OCI-LY7 (cell line): Measurements from ENCODE around the gene RBM20. TPM values are rescaled to one million over a fixed set of nuclear protein-coding genes. Genes with fewer than 3 reads are reported as not detected.

Experiments used
- BruUV-seq: library from RNA; stranded (reverse); fragments of 400-500 nt; replicated peaks from 2 replicates; lab custom pipeline; 2021; lab: Mats Ljungman, UMichigan
- CTCF ChIA-PET: fragments of 300-600 bp; sonication (Branson Sonifier 250); formaldehyde crosslinking; loops from one replicate; lab custom pipeline; 2022; ENCODE audit warnings: antibody characterized with exemption; ENCODE audit not compliant: unreplicated experiment; lab: Charles Lee
- POLR2A ChIA-PET: fragments of 300-600 bp; sonication (Branson Sonifier 250); formaldehyde crosslinking; loops from one replicate; lab custom pipeline; 2022; ENCODE audit warnings: antibody characterized with exemption; lab: Charles Lee
- DNase-seq: peaks from one replicate; pipeline ENCODE4 v3.0.0-alpha.2; 2015; ENCODE audit warnings: low spot score
- H2AFZ ChIP-seq: fragments of 200-600 bp; sonication (generic), shearing (Covaris generic); 2 replicates; pipeline ENCODE4 v1.6.1; 2014; ENCODE audit warnings: mild to moderate bottlenecking, antibody characterized with exemption, low read length, moderate library complexity
- H3K27ac ChIP-seq: fragments of 200-600 bp; sonication (generic); 2 replicates; pipeline ENCODE4 v1.5.1; 2014; ENCODE audit warnings: mixed run types, low read depth, mild to moderate bottlenecking, moderate library complexity, low read length, inconsistent platforms; ENCODE audit not compliant: poor library complexity, severe bottlenecking
- H3K36me3 ChIP-seq: fragments of 200-600 bp; sonication (generic); 2 replicates; pipeline ENCODE4 v1.6.1; 2014; ENCODE audit warnings: mild to moderate bottlenecking, antibody characterized with exemption, low read length, moderate library complexity, mixed read lengths; ENCODE audit not compliant: insufficient read depth
- H3K4me1 ChIP-seq: fragments of 200-600 bp; sonication (generic); 2 replicates; pipeline ENCODE4 v1.5.1; 2014; ENCODE audit warnings: mild to moderate bottlenecking, low read length; ENCODE audit not compliant: insufficient read depth, poor library complexity, severe bottlenecking
- H3K4me2 ChIP-seq: fragments of 200-600 bp; sonication (generic); 2 replicates; pipeline ENCODE4 v1.6.1; 2014; ENCODE audit warnings: mild to moderate bottlenecking, low read length
- H3K4me3 ChIP-seq: fragments of 200-600 bp; sonication (generic); 2 replicates; pipeline ENCODE4 v1.5.1; 2014; ENCODE audit warnings: mild to moderate bottlenecking, low read depth, low read length; ENCODE audit not compliant: poor library complexity, severe bottlenecking
- H3K79me2 ChIP-seq: fragments of 200-600 bp; sonication (generic); 2 replicates; pipeline ENCODE4 v1.6.1; 2016; ENCODE audit warnings: low read depth, mild to moderate bottlenecking, low read length, moderate library complexity, mixed read lengths; ENCODE audit not compliant: insufficient read depth
- H3K9me2 ChIP-seq: fragments of 200-600 bp; sonication (generic); 2 replicates; pipeline ENCODE4 v1.6.1; 2016; ENCODE audit warnings: mild to moderate bottlenecking, low read length, mixed read lengths; ENCODE audit not compliant: insufficient read depth
- H3K9me3 ChIP-seq: fragments of 200-600 bp; sonication (generic); 2 replicates; pipeline ENCODE4 v1.6.1; 2014; ENCODE audit warnings: mild to moderate bottlenecking, mixed run types, low read length, mixed read lengths
- H4K20me1 ChIP-seq: fragments of 200-600 bp; sonication (generic); 2 replicates; pipeline ENCODE4 v1.6.1; 2014; ENCODE audit warnings: mild to moderate bottlenecking, antibody characterized with exemption, low read length, moderate library complexity, mixed read lengths; ENCODE audit not compliant: insufficient read depth
- EZH2phosphoT487 ChIP-seq: fragments of 200-600 bp; sonication (generic); IDR thresholded peaks from 2 replicates; pipeline ENCODE4 v1.6.1; 2018; ENCODE audit warnings: low read depth, borderline replicate concordance, mild to moderate bottlenecking, mixed run types, antibody characterized with exemption, low read length, moderate library complexity, mixed read lengths
- intact Hi-C: fragments of 100-400 bp; cut with micrococcal nuclease; formaldehyde crosslinking; loops from one replicate; pipeline ENCODE4 v1.10.0; 2022; ENCODE audit not compliant: unreplicated experiment
- total RNA-seq, 2 experiments: library from RNA; depleted of rRNA in 1 of 2; stranded (reverse); fragments of >200 nt in 1 of 2; shearing (Covaris generic) in 1 of 2; gene quantifications; 2 replicates each; pipeline ENCODE4 v1.2.3, GENCODE V29; 2014 to 2022
- TF ChIP-seq, protein P1 (sequence below): fragments of 200-600 bp; sonication (generic); conservative IDR thresholded peaks from 2 replicates; pipeline ENCODE4 v1.5.1; 2014; ENCODE audit warnings: mild to moderate bottlenecking, antibody characterized with exemption, low read length, moderate library complexity, mixed read lengths

Gene RBM20
- total RNA-seq, 2 experiments from 2014 or later: 0.35 to 1.0 TPM

DNA sequence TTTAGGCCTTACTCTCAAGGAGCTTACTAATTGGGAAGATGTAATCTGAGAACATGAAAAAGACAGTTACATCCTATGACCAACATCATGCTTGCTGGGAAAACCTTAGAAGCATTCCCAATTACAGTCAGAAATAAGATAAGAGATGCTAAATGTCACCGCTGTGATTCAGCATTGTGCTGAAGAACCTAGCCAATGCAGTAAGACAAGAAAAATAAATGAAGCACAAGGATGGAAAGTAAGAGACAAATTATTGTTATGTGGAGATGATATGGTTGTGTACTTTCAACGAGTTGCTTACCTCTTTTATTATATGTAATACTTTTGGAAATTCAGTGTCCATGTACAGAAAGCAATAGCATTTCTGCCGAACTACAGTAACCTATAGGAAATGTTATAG, 104.8 kb downstream of the RBM20 start:
- POLR2A ChIA-PET: interaction anchor here (0.6 to 1.1 kb wide), 3 partner anchors 53 to 413 kb away, joined by 3 to 4 read pairs (median 3); no protein-coding TSS in a partner anchor
- Histone ChIP-seq H3K4me2 (no peak overlapping the region), H3K36me3 (no peaks in the 10 kb centered on the region; the same call in 1 of the 2 replicates), H2AFZ (no peak overlapping the region), H4K20me1 (no peaks in the 10 kb centered on the region), H3K4me3 (no peak overlapping the region), H3K9me2 (no peaks in the 10 kb centered on the region), H3K9me3 (peaks cover 8% of the 10 kb centered on the region), H3K27ac (no peak overlapping the region), H3K79me2 (no peaks in the 10 kb centered on the region), H3K4me1 (peaks cover 35% of the 10 kb centered on the region)
- no TSS peak for BruUV-seq
- no peak for TF ChIP-seq EZH2phosphoT487
- TF ChIP-seq, protein P1, sequence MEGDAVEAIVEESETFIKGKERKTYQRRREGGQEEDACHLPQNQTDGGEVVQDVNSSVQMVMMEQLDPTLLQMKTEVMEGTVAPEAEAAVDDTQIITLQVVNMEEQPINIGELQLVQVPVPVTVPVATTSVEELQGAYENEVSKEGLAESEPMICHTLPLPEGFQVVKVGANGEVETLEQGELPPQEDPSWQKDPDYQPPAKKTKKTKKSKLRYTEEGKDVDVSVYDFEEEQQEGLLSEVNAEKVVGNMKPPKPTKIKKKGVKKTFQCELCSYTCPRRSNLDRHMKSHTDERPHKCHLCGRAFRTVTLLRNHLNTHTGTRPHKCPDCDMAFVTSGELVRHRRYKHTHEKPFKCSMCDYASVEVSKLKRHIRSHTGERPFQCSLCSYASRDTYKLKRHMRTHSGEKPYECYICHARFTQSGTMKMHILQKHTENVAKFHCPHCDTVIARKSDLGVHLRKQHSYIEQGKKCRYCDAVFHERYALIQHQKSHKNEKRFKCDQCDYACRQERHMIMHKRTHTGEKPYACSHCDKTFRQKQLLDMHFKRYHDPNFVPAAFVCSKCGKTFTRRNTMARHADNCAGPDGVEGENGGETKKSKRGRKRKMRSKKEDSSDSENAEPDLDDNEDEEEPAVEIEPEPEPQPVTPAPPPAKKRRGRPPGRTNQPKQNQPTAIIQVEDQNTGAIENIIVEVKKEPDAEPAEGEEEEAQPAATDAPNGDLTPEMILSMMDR: no peak
- CTCF ChIA-PET: no interaction called here
- intact Hi-C loops: loop anchor here (10.0 kb wide), 1 partner anchor 276 kb away; no protein-coding TSS in a partner anchor
- DNase-seq: no peak

DNA sequence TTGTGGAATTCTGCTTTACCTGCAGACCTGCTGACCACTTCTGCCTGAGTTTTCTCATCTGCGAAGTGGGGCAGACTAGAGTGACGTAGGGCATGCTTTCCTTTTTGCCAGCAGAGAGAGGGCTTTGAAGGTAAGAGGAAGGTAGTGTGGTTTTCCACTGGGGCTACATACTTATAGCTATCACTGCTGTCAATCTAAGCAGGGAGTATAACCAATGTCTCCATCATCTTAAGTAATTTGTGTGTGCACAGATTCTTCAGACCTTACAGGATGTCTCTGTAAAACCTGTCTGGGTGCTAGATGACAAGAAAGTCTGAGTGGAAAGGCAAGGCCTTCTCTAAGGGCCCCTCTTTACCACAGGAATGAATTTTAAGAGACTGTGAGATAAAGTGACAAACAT, 106.8 kb downstream of the RBM20 start:
- H2AFZ ChIP-seq: no peak overlapping the region
- ChIA-PET POLR2A (no interaction called here), CTCF (no interaction called here)
- no peak overlapping the region for H3K4me3 ChIP-seq
- no peaks in the 10 kb centered on the region for H3K79me2 ChIP-seq
- no peak for DNase-seq
- H3K9me3 ChIP-seq: peaks cover 8% of the 10 kb centered on the region
- intact Hi-C loops: no loop called here
- no peak overlapping the region for H3K4me2 ChIP-seq
- TF ChIP-seq, protein P1: no peak
- no peak for TF ChIP-seq EZH2phosphoT487
- no peaks in the 10 kb centered on the region for H3K9me2 ChIP-seq
- H3K4me1 ChIP-seq: peaks cover 22% of the 10 kb centered on the region
- H3K27ac ChIP-seq: no peak overlapping the region
- H3K36me3 ChIP-seq: no peaks in the 10 kb centered on the region; the same call in 1 of the 2 replicates
- no TSS peak for BruUV-seq
- no peaks in the 10 kb centered on the region for H4K20me1 ChIP-seq

DNA sequence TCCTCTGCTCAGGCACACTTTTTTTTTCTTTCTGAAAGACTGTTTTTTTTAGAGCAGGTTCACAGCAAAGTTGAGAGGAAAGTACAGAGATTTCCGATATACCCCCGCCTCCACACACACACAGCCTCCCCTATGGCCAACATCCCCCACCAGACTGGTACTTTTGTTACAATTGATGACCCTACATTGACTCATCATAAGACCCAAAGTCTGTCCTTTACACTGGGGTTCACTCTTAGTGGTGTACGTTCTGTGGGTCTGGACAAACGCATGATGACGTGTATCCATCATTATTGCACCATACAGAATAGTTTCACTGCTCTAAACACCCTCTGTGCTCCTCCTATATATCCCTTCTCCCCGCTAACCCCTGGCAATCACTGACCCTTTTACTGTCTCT, 107.7 kb downstream of the RBM20 start:
- H3K79me2 ChIP-seq: no peaks in the 10 kb centered on the region
- TF ChIP-seq EZH2phosphoT487: no peak
- TF ChIP-seq, protein P1: no peak
- BruUV-seq: no TSS peak
- H3K4me1 ChIP-seq: peaks cover 14% of the 10 kb centered on the region
- H3K27ac ChIP-seq: no peak overlapping the region
- no peak overlapping the region for H3K4me3 ChIP-seq
- no peak overlapping the region for H2AFZ ChIP-seq
- H4K20me1 ChIP-seq: no peaks in the 10 kb centered on the region
- ChIA-PET POLR2A (no interaction called here), CTCF (no interaction called here)
- no peaks in the 10 kb centered on the region for H3K9me2 ChIP-seq
- H3K9me3 ChIP-seq: peaks cover 8% of the 10 kb centered on the region
- no peak overlapping the region for H3K4me2 ChIP-seq
- intact Hi-C loops: no loop called here
- DNase-seq: no peak
- no peaks in the 10 kb centered on the region; the same call in 1 of the 2 replicates for H3K36me3 ChIP-seq
